Astrocyte of the spinal cord (primary cell): ENCODE measurements around the gene UBALD2.
A peak's percentile ranks its signal among the peaks of the same experiment; 100 is the strongest.
"Not testable (repeated sequence)": the region's sequence is repeated elsewhere in the genome, so short reads cannot be mapped to it uniquely, and the experiment has no call there.

Experiments used
- DNase-seq: peaks from one replicate; pipeline ENCODE4 v3.0.0; 2011; ENCODE audit warnings: low read depth, low spot score
- H3K4me3 ChIP-seq: 2 replicates; pipeline ENCODE4 v1.5.1; 2011; ENCODE audit warnings: low read depth, mild to moderate bottlenecking, low read length, moderate library complexity
- CTCF ChIP-seq: IDR thresholded peaks from 2 replicates; pipeline ENCODE4 v1.5.1; 2012; ENCODE audit warnings: low read depth, mild to moderate bottlenecking, low read length, inconsistent platforms
- in situ Hi-C: cut with HindIII; loops from 2 replicates; pipeline ENCODE4 v1.10.0; 2017; ENCODE audit warnings: low sequenced_read_pairs

Gene UBALD2

DNA sequence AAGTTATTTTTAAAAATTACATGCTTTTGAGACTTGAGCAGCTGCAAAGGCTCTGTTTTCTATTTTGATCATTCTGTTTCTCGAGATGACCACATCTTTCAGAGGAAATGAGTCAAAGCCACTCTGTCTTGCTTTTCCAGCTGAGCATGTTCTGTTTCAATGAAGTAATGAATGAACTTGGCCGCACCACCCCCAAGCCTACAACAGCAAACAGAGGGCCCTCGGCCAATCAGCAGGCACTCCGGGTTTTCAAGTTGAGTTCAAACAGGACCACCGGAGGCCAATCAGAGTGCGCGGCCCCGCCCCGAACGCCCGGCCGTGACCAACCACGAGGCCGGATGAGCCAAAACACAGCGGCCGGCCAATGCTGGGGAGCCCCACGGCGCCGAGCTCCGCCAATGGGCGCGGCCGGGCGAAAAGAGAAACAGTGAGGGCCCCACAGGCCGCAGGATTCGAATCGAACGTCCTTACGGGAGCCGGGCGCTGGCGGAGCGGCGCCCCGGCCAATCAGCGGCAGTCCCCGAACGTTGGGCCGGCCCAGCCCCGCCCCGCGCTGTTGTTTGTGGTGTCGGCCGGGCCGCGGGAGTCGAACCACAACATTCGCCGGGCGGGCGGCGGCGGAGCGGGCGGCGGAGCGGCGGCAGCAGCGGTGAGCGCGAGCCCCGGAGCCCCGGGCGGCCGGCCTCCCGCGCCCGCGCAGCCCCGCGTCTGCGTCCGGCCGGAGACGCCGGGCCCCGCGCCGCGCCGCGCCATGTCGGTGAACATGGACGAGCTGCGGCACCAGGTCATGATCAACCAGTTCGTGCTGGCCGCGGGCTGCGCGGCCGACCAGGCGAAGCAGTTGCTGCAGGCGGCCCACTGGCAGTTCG is at the start of gene UBALD2:
Gene UBALD2 (plus strand): TSS at position 594 of the 869 bp plus-strand sequence. CDS start 158 bp downstream, at position 752.
- no peak for TF ChIP-seq CTCF
- peak within 1 kb of the TSS; percentile 75 for H3K4me3 ChIP-seq
- in situ Hi-C loops: no loop called here
- DNase-seq: peak; percentile 100

DNA sequence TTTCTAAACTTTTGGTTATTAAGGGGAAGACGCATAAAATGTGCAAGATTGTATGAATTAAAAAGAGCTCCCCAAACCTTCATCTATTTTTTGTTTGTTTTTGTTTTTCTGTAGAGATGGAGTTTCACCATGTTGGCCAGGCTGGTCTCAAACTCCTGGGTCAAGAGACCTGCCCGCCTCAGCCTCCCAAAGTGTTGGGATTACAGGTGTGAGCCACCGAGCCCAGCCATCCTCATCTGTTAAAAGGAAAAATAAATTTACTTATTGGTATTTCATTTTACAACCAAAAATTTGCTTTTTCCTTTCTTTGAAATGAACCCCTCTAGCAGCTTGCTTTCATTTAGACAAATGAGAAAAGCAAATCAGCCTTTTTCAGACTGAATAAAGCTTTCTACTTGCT is 48.1 kb upstream of the UBALD2 start:
- DNase-seq: no peak
- H3K4me3 ChIP-seq: no peak overlapping the region
- TF ChIP-seq CTCF: no peak
- in situ Hi-C loops: no loop called here

DNA sequence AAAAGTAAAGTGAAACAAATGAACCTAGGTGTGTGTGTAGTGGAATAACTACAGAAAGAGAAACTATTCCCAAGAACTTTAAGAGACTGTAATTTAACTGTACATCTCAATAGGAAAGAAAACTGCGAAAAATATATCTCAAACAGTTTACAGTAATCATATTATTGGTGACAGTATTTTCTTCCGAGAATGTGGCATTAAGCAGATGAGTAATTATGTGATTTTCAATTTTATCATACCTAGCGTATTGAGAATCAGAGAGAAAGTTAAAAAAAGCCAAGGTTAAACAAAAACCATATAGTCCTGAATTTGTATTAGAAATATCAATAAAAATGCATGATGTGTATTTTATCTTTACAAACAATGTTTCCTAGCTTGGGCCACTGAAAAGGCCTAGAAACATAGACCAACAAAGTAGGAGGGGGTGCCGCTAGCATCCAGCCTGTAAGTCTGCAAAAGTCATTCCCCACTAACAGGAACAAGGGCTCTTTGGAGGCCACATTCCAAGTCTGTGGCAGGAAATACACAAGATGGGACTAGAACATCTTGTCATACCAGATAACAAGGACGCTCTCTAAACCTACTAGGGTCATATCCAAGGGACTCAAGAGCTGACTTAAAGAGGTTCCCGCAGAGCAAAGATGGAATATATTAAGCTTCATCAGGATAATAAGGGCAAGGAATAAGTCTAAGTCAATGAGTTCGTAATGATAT is 45.3 kb upstream of the UBALD2 start:
- TF ChIP-seq CTCF: no peak
- H3K4me3 ChIP-seq: no peak overlapping the region
- no peak for DNase-seq
- in situ Hi-C loops: no loop called here

DNA sequence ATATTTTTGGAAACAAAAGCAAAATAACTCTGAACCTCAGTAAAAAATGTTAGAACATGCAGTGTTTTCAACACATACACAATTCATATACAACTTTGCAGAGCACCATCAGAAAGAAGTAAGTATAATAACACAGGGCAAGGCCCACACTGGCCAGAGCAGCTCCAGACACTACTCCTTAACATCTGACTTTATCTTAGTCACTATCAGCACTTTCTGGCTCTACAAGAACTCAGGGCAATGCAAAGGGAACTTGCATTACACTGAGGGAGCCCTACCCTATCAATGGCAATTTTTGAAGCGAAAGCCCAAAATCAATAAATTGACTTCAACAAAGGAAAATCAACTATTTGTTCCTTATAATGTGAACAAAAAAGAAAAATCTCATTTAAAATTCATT is 41.3 kb upstream of the UBALD2 start:
- in situ Hi-C loops: no loop called here
- DNase-seq: no peak
- H3K4me3 ChIP-seq: no peak overlapping the region
- no peak for TF ChIP-seq CTCF

GRCh38 chr17:76225373-76226086 is 39.6 kb upstream of the UBALD2 start:
- DNase-seq, H3K4me3 ChIP-seq, in situ Hi-C loops: not testable (repeated sequence)

DNA sequence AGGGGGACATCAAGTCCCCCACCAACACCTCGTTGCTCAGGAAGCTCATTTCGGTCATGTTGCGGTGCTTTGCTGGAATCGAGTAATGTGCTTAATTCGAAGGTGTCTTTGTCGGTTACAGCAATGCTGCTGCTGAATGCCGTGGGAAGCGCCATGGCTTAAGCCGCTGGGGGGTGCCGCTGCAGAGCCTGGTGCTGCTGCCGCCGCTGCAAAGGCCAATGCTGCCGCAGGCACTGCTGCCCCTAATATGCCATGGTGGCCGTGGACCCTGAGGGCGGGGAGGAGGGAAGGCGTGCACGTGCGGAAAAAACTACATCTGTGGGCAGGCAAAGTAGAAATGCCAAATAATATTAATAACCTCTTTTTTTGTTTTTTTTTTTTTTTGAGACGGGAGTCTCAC is 38.4 kb upstream of the UBALD2 start:
- DNase-seq, in situ Hi-C loops, H3K4me3 ChIP-seq: not testable (repeated sequence)

- H3K4me3 ChIP-seq: no peak overlapping the region
Measured at GRCh38 chr17:76232342-76232741, 32.8 kb upstream of the UBALD2 start.

More at GRCh38 chr17:76232342-76232741, 32.8 kb upstream of the UBALD2 start:
- in situ Hi-C loops: no loop called here
- peak; percentile 34 for DNase-seq
- TF ChIP-seq CTCF: no peak
